Mucosa of rectum (tissue), 2 donors: Measurements from ENCODE around the gene NRXN3.

ENCODE experiments used
- H3K27ac ChIP-seq, 2 donors: one replicate each; pipeline ENCODE4 v1.7.0; 2013; ENCODE audit warnings: inconsistent platforms in 2 of 2, low read depth in 2 of 2, low read length in 2 of 2
- H3K27me3 ChIP-seq, 2 donors: one replicate each; pipeline ENCODE4 v1.7.0; 2013; ENCODE audit warnings: low read length in 2 of 2; ENCODE audit not compliant: control insufficient read depth in 2 of 2, insufficient read depth in 2 of 2
- H3K36me3 ChIP-seq, 2 donors: one replicate each; pipeline ENCODE4 v1.7.0; 2013; ENCODE audit warnings: low read length in 2 of 2; ENCODE audit not compliant: control insufficient read depth in 2 of 2, insufficient read depth in 2 of 2
- H3K4me1 ChIP-seq, 2 donors: one replicate each; pipeline ENCODE4 v1.7.0; 2013; ENCODE audit warnings: low read length in 2 of 2, mild to moderate bottlenecking in 1 of 2; ENCODE audit not compliant: control insufficient read depth in 2 of 2, insufficient read depth in 2 of 2
- H3K4me3 ChIP-seq, 2 donors: one replicate each; pipeline ENCODE4 v1.7.0; 2013; ENCODE audit warnings: low read length in 2 of 2
- H3K9ac ChIP-seq, 2 donors: one replicate each; pipeline ENCODE4 v1.7.0; 2013; ENCODE audit warnings: low read length in 2 of 2, low read depth in 1 of 2, mild to moderate bottlenecking in 1 of 2
- H3K9me3 ChIP-seq, 2 donors: one replicate each; pipeline ENCODE4 v1.7.0; 2013; ENCODE audit warnings: low read length in 2 of 2; ENCODE audit not compliant: control insufficient read depth in 2 of 2
- donor health status: healthy.
- donor health status: Normal muscosa, but diverticular disease.

Gene NRXN3

DNA sequence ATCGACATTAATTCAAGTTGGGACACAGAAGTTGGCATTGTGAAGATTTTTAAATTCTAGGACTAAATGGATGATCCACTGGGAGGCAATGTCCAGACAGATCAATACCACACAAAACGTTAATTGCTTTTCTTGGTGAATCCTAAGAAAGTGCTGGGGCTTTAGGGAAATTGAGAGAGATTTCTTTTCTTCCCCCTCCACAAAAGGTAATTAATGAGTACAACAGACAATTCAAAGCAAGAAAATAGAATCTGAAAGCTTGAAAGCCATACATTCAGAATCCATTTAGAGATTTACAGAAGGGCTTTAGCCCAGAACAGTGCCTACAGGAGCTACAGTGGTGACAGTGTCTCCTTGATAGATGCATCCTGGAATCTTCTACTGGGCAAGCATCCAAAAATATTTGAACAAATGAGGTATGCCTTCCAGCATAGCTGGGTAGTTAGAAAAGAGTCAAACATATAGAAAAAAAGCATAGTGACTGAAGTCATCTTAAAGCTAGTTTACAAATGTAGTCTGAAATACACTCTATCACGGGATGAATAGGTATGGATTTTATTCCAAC is 1323.0 kb downstream of the NRXN3 start:
- Histone ChIP-seq H3K27me3 (no peaks in the 10 kb centered on the region), H3K4me1 (no peaks in the 10 kb centered on the region), H3K27ac (no peak overlapping the region), H3K9ac (no peak overlapping the region), H3K4me3 (no peak overlapping the region), H3K9me3 (no peaks in the 10 kb centered on the region), H3K36me3 (no peaks in the 10 kb centered on the region)

DNA sequence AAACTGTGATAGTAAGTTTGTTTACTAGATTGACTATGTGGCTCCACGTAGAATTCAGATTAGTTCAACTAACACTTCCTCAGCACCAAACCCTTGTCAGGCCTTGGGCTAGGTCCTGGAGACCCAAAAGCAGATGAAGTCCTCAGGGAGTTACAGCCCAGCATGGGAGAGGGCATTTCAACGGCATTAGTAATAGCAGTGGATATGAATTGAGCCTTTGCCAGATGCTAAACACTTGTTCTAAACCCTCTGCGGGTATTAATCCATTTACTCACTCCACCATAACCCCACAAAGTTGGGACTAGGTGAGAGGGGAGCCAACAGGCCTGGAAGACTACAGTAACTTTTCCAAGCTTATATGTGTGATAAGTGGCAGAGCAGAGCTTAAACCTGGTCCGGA is 1326.5 kb downstream of the NRXN3 start:
- H3K27me3 ChIP-seq: no peaks in the 10 kb centered on the region
- no peaks in the 10 kb centered on the region for H3K9me3 ChIP-seq
- no peaks in the 10 kb centered on the region for H3K36me3 ChIP-seq
- no peak overlapping the region for H3K27ac ChIP-seq
- no peak overlapping the region for H3K4me3 ChIP-seq
- no peak overlapping the region for H3K9ac ChIP-seq
- no peaks in the 10 kb centered on the region for H3K4me1 ChIP-seq

DNA sequence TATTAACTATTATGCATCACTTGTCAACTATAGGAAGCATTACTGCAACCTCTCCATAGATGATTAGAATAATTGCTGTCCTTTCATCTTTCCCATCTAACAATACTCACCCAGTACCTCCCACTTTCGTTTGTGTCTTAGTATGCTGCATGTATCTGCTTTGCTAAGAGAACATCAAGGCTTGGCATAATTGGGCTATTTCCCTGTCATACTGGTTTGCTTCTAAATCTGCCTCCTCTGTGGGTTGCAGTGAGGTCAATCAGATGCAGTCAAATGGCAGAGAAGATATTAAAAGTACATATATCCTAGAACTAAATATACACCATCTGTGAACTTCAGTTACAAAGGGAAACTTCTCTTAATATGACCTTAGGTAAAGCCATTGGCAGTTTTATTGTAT is 1330.3 kb downstream of the NRXN3 start:
- no peaks in the 10 kb centered on the region for H3K36me3 ChIP-seq
- no peaks in the 10 kb centered on the region for H3K27me3 ChIP-seq
- H3K9ac ChIP-seq: no peak overlapping the region
- no peaks in the 10 kb centered on the region for H3K4me1 ChIP-seq
- no peak overlapping the region for H3K4me3 ChIP-seq
- H3K27ac ChIP-seq: no peak overlapping the region
- H3K9me3 ChIP-seq: no peaks in the 10 kb centered on the region

DNA sequence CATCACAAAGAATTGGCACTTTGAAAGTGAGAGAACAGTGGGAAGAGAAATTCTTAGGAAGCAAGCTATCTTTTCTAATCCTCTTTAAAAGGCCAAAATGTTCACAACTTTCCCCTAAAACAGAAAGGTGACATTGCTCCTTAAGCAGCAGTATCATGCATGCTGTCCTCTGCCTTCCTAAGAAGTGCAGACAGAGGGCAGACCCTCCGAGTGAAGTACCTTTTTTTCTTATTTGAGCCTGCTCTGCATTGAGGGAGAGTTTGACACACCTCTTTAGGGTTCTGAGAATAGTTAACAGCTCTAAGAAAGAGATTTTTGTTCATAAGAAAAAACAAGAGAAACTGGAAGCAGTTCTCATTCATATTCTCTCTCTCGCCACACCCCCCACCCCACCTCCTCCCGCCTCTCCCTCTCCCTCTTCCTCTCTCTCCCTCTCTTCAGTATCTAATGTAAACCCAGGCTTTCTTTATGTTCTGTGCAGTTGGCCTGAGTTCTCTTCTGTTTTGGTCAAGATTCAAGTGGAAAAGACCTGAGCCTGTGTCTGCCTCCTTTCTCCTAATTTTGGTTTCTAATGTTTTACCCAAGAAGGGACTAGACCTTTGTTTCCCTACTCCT is 1332.1 kb downstream of the NRXN3 start:
- Histone ChIP-seq H3K9me3 (no peaks in the 10 kb centered on the region), H3K4me1 (no peaks in the 10 kb centered on the region), H3K4me3 (no peak overlapping the region), H3K9ac (no peak overlapping the region), H3K36me3 (no peaks in the 10 kb centered on the region), H3K27ac (no peak overlapping the region), H3K27me3 (no peaks in the 10 kb centered on the region)

DNA sequence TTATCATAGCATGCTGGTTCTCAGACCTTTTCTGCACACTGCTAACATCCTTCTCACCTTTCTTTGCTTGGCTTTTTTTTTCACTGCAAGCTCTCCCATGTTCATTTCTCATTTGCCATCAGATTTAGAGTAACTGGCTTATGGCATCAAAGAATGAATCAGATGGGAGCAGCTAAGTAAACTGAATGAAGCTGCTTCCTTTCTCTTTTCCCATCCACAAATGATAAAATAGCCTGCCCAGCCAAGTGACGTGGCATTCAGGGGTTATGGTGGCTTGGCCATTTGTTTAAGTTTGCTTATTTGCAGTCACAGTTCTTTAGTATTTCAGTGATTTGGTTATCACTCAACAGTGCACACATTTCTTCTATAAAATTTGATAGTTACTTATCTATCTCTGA is 1332.6 kb downstream of the NRXN3 start:
- Histone ChIP-seq H3K9me3 (no peaks in the 10 kb centered on the region), H3K27ac (no peak overlapping the region)

DNA sequence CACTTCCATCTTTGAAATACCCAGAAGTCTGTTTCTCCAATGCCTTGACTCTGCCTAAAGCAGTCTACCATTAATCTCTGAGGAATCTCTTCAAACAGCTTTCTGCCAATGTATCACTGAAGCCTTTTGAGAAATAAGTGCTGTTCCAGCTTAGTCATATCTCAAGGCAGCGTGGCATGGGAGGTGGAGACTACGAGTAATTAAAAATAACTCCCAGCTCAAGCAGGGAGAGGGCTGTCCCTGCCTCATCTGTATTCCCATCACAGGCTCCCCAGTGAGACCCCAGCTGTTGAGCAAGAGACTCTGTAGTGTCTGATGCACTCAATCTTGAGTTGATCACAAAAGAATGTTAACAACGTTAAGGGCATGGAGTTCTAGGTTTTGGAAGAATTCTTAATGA is 1340.5 kb downstream of the NRXN3 start:
- Histone ChIP-seq H3K9ac (no peak overlapping the region), H3K4me1 (no peaks in the 10 kb centered on the region), H3K4me3 (no peak overlapping the region), H3K27ac (no peak overlapping the region), H3K36me3 (no peaks in the 10 kb centered on the region), H3K9me3 (no peaks in the 10 kb centered on the region), H3K27me3 (no peaks in the 10 kb centered on the region)

More for the DNA sequence above, 1332.6 kb downstream of the NRXN3 start:
- H3K36me3 ChIP-seq: no peaks in the 10 kb centered on the region
- H3K27me3 ChIP-seq: no peaks in the 10 kb centered on the region
- no peak overlapping the region for H3K4me3 ChIP-seq
- H3K9ac ChIP-seq: no peak overlapping the region
- H3K4me1 ChIP-seq: no peaks in the 10 kb centered on the region

DNA sequence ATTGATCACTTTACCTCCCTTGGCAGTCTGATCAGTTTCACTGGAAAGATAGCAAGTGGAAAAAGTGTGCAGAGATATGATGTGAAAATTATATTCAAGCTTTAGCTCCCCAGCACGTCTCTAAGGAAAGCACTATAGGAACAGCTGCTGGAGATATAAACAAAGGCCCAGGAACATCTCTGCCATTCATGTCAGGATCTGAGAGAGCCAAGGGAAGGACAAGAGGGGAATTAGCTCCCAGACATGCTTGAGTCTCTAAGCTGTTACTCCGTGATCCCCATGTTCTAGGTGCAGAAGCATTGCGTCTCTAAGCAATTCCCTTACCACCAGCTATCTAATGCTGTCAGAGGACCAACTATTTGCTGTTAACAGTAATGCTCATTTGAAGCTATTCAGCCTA is 1341.0 kb downstream of the NRXN3 start:
- Histone ChIP-seq H3K27ac (no peak overlapping the region), H3K36me3 (no peaks in the 10 kb centered on the region), H3K4me3 (no peak overlapping the region), H3K9me3 (no peaks in the 10 kb centered on the region), H3K4me1 (no peaks in the 10 kb centered on the region), H3K27me3 (no peaks in the 10 kb centered on the region), H3K9ac (no peak overlapping the region)

DNA sequence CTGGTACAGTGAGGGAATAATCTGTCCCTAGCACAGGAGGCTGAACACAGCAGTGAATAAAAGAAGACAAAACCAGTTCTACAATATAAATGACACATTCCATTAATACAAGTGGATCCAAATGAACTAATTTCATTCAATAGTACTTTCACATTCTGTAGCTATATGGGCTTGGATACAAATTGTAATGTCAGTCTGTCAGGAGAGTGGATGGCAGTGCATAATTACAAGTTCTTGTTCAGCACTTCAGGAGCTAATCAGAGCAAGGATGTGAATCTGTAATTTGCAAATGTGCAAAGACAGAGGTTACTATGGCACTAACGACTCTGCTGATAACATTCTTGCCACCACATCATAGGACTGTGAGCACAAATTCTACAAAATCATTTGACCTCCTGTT is 1343.3 kb downstream of the NRXN3 start:
- Histone ChIP-seq H3K4me3 (no peak overlapping the region), H3K9ac (no peak overlapping the region), H3K27me3 (no peaks in the 10 kb centered on the region), H3K27ac (no peak overlapping the region), H3K36me3 (no peaks in the 10 kb centered on the region), H3K9me3 (no peaks in the 10 kb centered on the region), H3K4me1 (no peaks in the 10 kb centered on the region)

DNA sequence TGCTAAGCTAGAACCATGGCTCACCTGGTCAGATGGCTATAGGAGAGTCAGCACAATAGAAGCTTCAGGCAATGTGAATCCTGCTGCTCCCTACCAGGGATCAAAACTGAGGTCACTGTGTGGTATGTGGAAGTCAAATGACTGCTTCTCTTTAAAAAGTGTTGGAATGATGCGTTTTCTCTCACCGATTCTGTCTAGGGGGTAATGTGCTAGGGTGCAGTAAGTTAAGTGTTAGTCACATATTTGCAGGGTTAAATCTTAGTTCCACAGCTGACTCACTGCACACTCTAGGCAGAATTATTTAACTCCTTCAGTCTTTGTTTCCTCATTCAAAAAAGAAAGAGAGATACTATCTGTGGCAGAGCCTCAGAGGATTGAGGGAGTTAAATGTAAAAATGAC is 1344.5 kb downstream of the NRXN3 start:
- H3K4me1 ChIP-seq: no peaks in the 10 kb centered on the region
- no peaks in the 10 kb centered on the region for H3K36me3 ChIP-seq
- no peak overlapping the region for H3K4me3 ChIP-seq
- H3K9me3 ChIP-seq: no peaks in the 10 kb centered on the region
- H3K9ac ChIP-seq: no peak overlapping the region
- no peaks in the 10 kb centered on the region for H3K27me3 ChIP-seq
- H3K27ac ChIP-seq: no peak overlapping the region

DNA sequence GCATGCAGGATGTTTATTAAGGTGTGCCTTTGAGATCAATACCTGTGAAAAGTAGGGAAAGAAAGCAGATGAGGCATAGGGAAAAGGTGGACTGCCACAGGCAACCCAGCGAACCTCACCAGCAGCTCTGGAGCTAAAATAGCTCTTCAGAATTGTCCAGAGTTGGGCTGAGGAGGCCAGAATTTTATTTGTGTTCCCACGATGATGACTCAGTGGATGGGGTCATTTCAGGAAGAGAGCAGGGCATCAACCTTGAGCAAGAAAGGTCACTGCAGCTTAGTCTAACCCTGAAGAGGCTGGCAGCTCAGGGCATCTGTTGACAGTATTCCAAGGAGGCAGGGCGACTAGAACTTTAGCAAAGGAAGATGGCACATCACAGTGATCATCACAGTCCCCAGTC is 1345.0 kb downstream of the NRXN3 start:
- Histone ChIP-seq H3K27ac (no peak overlapping the region), H3K9ac (no peak overlapping the region), H3K9me3 (no peaks in the 10 kb centered on the region), H3K4me1 (no peaks in the 10 kb centered on the region), H3K27me3 (no peaks in the 10 kb centered on the region), H3K36me3 (no peaks in the 10 kb centered on the region), H3K4me3 (no peak overlapping the region)

DNA sequence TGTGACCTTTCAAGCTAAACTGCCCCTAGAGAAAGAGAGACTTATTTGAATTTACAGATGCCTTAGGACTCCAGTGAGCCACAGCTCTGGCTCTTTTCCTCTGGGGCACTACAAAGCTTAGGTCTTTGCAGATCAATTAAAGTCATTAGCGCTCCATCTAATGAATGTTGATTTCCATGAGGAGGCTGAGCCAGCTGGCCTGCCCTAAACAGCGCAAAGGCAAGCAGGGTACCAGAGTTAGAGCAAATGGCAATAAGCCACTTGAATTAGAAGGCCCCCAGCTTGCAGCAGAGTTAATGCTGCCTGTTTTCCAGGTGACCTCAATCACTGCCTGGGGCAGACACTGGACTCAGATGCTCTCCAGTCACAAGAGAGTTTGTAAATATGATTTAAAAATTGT is 1345.8 kb downstream of the NRXN3 start:
- no peak overlapping the region for H3K27ac ChIP-seq
- no peaks in the 10 kb centered on the region for H3K4me1 ChIP-seq
- H3K4me3 ChIP-seq: no peak overlapping the region
- no peaks in the 10 kb centered on the region for H3K27me3 ChIP-seq
- H3K9me3 ChIP-seq: no peaks in the 10 kb centered on the region
- no peak overlapping the region for H3K9ac ChIP-seq
- no peaks in the 10 kb centered on the region for H3K36me3 ChIP-seq
